Vagina (tissue), 2 donors: ENCODE results near the gene CFDP1.

Source experiments
- CTCF ChIP-seq, 3 experiments: fragments of 450-650 bp in 2 of 3; fragments of 200-600 bp in 1 of 3; sonication (generic) in 1 of 3; IDR thresholded peaks; one replicate each; pipeline ENCODE4 v1.5.1; 2017 to 2019; ENCODE audit warnings: antibody characterized with exemption in 3 of 3, mild to moderate bottlenecking in 2 of 3, moderate library complexity in 2 of 3
- POLR2A ChIP-seq, 2 donors: fragments of 450-650 bp; IDR thresholded peaks; one replicate each; pipeline ENCODE4 v1.6.1; 2017; ENCODE audit warnings: antibody characterized with exemption in 2 of 2, mild to moderate bottlenecking in 2 of 2, moderate library complexity in 2 of 2

- TF ChIP-seq CTCF (IDR thresholded peaks at IDR 0.05), result no peak
- TF ChIP-seq POLR2A (IDR thresholded peaks at IDR 0.05), result no peak
Measured at GRCh38 chr16:75301804-75302203, 131.5 kb downstream of the CFDP1 start.
